ENCODE measurements around the gene NOS2. TPM values are rescaled to one million over a fixed set of nuclear protein-coding genes. Genes with fewer than 3 reads are reported as not detected.
"Not testable (repeated sequence)": the region's sequence is repeated elsewhere in the genome, so short reads cannot be mapped to it uniquely, and the experiment has no call there.

The NOS2 gene
- total RNA-seq, 6 donors from 2014 or later = 0.29 to 1.7 (median 0.78) TPM; not detected in 1

- no peak overlapping the region for H3K4me3 ChIP-seq
- H3K36me3 ChIP-seq = no peaks in the 10 kb centered on the region
- H3K27ac ChIP-seq = no peak overlapping the region
- no peaks in the 10 kb centered on the region for H3K27me3 ChIP-seq
- ATAC-seq (ENCODE audit: low FRiP score in 2 of 2) = no peak
- DNase-seq = no peak
- no peaks in the 10 kb centered on the region for H3K9me3 ChIP-seq
- WGBS, 2 donors = 76% methylated on average over 12 of the region's 12 CpGs
- TF ChIP-seq EP300 (IDR thresholded peaks at IDR 0.05) (no peak), POLR2A (IDR thresholded peaks at IDR 0.05) (no peak), POLR2AphosphoS5 (IDR thresholded peaks at IDR 0.05) (no peak)
- TF ChIP-seq, protein P1, sequence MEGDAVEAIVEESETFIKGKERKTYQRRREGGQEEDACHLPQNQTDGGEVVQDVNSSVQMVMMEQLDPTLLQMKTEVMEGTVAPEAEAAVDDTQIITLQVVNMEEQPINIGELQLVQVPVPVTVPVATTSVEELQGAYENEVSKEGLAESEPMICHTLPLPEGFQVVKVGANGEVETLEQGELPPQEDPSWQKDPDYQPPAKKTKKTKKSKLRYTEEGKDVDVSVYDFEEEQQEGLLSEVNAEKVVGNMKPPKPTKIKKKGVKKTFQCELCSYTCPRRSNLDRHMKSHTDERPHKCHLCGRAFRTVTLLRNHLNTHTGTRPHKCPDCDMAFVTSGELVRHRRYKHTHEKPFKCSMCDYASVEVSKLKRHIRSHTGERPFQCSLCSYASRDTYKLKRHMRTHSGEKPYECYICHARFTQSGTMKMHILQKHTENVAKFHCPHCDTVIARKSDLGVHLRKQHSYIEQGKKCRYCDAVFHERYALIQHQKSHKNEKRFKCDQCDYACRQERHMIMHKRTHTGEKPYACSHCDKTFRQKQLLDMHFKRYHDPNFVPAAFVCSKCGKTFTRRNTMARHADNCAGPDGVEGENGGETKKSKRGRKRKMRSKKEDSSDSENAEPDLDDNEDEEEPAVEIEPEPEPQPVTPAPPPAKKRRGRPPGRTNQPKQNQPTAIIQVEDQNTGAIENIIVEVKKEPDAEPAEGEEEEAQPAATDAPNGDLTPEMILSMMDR (IDR thresholded peaks at IDR 0.05) = no peak
- H3K4me1 ChIP-seq = no peaks in the 10 kb centered on the region
Observed at GRCh38 chr17:27762527-27763305, 37.6 kb downstream of the NOS2 start.

GRCh38 chr17:27760931-27761330 lies 39.4 kb downstream of the NOS2 start:
- not testable (repeated sequence) for H3K27me3 ChIP-seq; H3K9me3 ChIP-seq; H3K4me3 ChIP-seq; H3K4me1 ChIP-seq; H3K27ac ChIP-seq; ATAC-seq (ENCODE audit: low FRiP score in 2 of 2); DNase-seq; H3K36me3 ChIP-seq
- 61 to 91% methylated on average over 3 to 9 of the region's 15 CpGs for WGBS, 2 donors

- H3K27me3 ChIP-seq = no peaks in the 10 kb centered on the region
- H3K36me3 ChIP-seq = no peaks in the 10 kb centered on the region
- H3K4me1 ChIP-seq = no peaks in the 10 kb centered on the region
- DNase-seq = peak; percentile 68 to 73
- no peak overlapping the region for H3K4me3 ChIP-seq
- 50 to 53% methylated on average over 23 to 28 of the region's 28 CpGs for WGBS, 2 donors
- no peak overlapping the region for H3K27ac ChIP-seq
- ATAC-seq (ENCODE audit: low FRiP score in 2 of 2) = peak; percentile 31 to 67
- no peaks in the 10 kb centered on the region for H3K9me3 ChIP-seq
- TF ChIP-seq, protein P1 (IDR thresholded peaks at IDR 0.05) = peak; percentile 81 to 96 (median 86)
- no peak for TF ChIP-seq POLR2A (IDR thresholded peaks at IDR 0.05)
Observed at GRCh38 chr17:27760069-27760885, 40.1 kb downstream of the NOS2 start.

DNA sequence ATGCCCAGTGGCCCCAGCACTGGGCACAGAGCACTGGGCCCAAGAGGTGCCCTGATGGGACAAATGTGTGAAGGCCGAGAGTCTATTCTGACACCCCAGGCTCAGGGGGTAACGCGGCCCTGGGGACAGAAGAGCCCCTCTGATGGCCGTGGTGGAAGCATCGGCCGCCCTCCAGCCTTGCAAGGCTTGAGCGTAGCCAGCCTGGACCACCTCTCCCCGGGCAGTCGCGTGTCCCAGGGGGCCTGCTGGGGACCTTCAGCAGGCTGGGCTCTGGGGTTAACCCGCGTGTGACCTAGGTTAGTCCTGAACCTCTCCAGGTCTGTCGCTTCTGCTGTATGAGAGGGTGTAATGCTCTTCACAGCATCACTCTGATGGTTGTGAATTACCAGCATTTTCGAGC lies 40.8 kb downstream of the NOS2 start:
- Histone ChIP-seq H3K27ac (no peak overlapping the region), H3K9me3 (no peaks in the 10 kb centered on the region), H3K4me1 (no peaks in the 10 kb centered on the region), H3K27me3 (no peaks in the 10 kb centered on the region), H3K36me3 (no peaks in the 10 kb centered on the region), H3K4me3 (no peak overlapping the region)
- WGBS, 2 donors = 79 to 100% methylated on average over 2 to 14 of the region's 14 CpGs
- DNase-seq (no peak), ATAC-seq (ENCODE audit: low FRiP score in 2 of 2) (no peak)
- TF ChIP-seq POLR2AphosphoS5 (IDR thresholded peaks at IDR 0.05) = no peak
- TF ChIP-seq, protein P1 (IDR thresholded peaks at IDR 0.05) = no peak
- TF ChIP-seq POLR2A (IDR thresholded peaks at IDR 0.05) = no peak
- no peak for TF ChIP-seq EP300 (IDR thresholded peaks at IDR 0.05)

DNA sequence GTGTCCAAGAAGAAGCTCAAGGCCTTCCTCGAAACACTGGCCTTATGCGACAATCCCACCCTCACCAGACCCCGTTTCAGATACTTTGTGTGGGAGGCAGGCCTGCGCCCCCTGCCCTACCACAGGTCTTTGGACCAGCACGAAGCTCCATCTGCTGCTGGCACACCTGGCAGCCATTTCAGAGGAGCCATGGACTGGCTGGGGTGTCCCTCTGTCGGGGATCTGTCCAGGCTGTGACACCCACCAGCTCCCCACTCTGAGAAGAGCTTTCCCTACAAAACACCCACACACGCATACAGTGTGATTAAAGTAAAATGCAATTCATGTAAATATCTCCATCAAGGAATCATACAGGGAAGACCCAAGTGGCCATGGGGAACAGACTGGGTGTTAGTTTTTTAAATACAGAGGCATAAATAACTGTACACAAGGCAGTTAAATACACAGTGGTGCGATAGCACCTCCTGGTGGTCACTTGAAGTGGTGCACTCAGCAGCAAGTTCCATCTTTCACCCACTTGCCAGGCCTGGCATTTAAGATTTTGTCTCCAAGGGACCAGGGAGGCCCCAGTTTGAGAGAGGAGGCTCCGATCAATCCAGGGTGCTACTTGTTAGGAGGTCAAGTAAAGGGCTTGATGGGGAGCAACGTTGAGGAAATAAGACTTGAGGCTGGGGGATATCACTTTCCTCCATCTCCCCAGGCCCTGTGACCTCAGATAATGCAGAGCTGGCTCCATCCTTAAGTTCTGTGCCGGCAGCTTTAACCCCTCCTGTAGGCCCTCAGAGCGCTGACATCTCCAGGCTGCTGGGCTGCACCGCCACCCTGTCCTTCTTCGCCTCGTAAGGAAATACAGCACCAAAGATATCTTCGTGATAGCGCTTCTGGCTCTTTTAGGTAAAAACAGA lies 43.6 kb downstream of the NOS2 start:
- no peak for TF ChIP-seq POLR2AphosphoS5 (IDR thresholded peaks at IDR 0.05)
- TF ChIP-seq, protein P1 (IDR thresholded peaks at IDR 0.05) = peak; percentile 75 to 88 (median 84)
- Histone ChIP-seq H3K4me3 (no peak overlapping the region), H3K36me3 (no peaks in the 10 kb centered on the region), H3K27me3 (no peaks in the 10 kb centered on the region), H3K4me1 (no peaks in the 10 kb centered on the region), H3K9me3 (no peaks in the 10 kb centered on the region), H3K27ac (no peak overlapping the region)
- peak in 1 of 2 donors; percentile 56 for ATAC-seq (ENCODE audit: low FRiP score in 2 of 2)
- peak in 1 of 2 donors; percentile 48 for DNase-seq
- 75 to 82% methylated on average over 14 to 17 of the region's 17 CpGs for WGBS, 2 donors

Data from upper lobe of left lung (tissue), 6 donors.